Stimulated activated CD8-positive, alpha-beta memory T cell treated with anti-CD3 and anti-CD28 coated beads, Interleukin-15, amount 100 ng/mL, for 4 hours (primary cell): ENCODE data around the gene CNTNAP2.
"Not testable (repeated sequence)": the region's sequence is repeated elsewhere in the genome, so short reads cannot be mapped to it uniquely, and the experiment has no call there.

ENCODE experiments used
- DNase-seq, 2 donors: peaks; one replicate each; pipeline ENCODE4 v3.0.0-alpha.2; 2020; ENCODE audit warnings: low read depth in 2 of 2

The CNTNAP2 gene

GRCh38 chr7:147756300-147756699 lies 1639.7 kb downstream of the CNTNAP2 start:
- no peak for DNase-seq

- no peak for DNase-seq
Measured at GRCh38 chr7:147759327-147759943, 1642.8 kb downstream of the CNTNAP2 start.

- DNase-seq, result no peak
Measured at GRCh38 chr7:147765301-147765700, 1648.7 kb downstream of the CNTNAP2 start.

- DNase-seq, result no peak
Measured at GRCh38 chr7:147771344-147771743, 1654.7 kb downstream of the CNTNAP2 start.

DNA sequence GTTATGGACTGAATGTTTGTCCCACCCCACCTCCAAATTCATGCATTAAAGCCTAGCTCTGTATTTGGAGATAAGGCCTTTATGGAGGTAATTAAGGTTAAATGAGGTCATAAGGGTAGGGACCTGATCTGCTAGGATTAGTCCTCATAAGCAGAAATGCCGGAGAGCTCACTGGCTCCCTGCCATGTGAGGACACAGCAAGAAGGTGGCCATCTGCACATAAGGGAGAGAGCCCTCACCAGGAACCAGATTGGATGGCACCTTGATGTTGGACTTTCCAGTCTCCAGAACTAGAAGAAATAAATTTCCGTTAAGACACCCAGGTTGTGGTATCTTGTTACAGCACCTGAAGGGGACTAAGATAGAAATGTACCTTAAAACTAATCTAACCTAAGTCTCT lies 1657.9 kb downstream of the CNTNAP2 start:
- no peak for DNase-seq

DNA sequence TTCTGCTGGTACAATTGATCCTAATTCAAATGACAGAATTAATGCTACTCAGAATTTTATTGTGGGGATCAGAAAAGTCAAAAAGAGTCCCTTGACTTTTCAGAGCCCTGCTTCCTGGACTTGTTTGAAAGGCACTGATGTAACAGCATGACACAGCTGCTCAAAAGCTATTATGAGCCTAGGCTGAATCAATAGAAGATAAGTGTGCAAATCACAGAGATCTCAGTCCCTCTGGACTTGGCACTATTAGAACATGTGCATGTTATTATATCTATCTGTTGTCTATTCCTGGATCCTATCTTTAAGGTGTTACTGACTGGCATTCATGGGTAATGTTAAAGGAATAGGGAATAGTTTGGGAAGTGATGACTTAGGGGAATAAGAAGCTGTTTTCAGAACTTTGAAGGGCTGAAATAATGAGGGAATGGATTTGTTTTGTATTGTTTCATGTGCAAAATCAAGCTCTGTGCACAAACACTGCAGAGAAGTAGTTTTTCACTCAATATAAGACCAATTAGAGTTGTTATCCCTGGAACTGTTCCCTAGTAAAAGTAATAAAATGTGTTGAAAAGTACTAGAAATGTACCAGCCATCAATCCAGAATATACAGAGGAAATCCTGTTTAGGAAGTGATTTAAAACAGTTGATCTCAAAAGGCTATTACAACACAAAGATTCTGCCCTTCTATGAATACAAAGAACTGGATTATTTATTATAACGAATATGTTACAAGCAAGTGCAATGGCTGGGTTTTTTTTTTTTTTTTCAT lies 1659.1 kb downstream of the CNTNAP2 start:
- DNase-seq, result no peak

DNA sequence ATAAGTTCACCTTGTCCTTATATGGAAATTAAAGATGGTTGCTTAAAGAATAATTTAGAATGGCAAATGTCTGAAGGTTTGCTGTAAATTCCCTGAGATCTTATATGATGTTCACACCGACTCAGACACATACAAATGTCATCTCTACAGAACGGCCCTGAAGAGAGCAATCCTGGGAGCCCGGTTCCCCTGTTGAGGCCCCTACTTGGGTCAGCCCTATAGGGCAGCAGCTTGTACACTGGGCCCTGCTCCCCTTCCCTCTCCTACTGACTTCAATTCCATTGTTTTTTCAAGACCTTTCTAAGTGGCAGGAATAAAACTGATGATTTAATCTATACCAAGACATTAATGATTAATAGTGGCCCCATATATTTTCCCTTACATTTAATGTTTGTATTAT lies 1660.7 kb downstream of the CNTNAP2 start:
- no peak for DNase-seq

DNA sequence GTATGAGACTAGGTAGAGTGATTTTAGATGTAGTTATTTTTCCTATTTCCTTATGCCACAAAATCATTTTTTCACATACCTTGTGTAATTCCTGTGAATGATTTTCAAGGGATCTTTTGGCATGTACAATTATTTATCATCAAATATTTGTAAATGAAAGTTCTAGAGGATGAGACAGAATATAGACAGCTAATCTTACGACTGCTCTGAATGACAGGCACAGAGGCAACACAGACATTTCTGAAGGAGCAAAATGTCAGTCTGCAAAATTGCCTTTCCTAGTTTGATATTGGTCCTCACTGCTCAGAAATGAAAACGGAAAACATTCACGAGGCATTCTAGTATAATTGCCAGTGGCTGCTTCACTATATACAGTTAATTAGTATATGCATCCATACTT lies 1663.3 kb downstream of the CNTNAP2 start:
- DNase-seq, result no peak

DNA sequence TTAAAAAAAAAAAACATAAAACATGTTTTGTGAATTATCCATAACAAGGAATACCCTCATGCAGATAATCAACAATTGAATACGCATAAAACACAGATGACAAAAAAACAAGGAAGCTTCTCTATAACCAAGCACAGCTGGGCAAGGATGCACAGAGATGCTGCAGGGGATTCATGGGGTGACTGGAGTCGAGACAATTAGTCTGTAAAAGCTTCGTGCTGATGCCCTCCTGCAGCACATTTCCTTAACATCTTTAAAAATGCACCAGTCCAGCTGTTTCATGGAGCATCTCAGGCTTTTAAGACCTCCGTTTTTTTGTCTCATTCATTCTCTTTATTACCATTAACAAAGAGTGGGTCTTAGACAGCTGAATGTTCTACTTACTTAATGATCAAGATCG lies 1680.0 kb downstream of the CNTNAP2 start:
- no peak for DNase-seq

DNA sequence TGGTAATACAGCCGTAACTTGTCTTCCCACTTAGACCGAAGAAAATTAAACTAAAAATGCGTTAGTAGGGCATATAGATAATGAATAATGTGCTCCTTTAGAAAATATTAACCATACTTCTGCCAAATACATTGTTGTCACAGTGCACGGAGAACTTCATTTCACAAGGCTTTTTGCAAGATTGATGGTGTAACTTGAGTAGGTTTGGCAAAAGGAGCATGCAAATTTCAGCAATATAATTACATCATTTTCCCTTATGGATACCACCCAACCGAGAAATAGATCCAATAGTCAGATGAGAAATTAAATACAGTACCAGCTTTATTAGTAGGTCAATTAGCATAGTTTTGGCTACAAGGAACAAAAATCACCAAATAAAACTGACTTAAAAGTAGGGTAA lies 1681.4 kb downstream of the CNTNAP2 start:
- no peak for DNase-seq

- DNase-seq, result not testable (repeated sequence)
Measured at GRCh38 chr7:147801762-147802161, 1685.2 kb downstream of the CNTNAP2 start.

DNA sequence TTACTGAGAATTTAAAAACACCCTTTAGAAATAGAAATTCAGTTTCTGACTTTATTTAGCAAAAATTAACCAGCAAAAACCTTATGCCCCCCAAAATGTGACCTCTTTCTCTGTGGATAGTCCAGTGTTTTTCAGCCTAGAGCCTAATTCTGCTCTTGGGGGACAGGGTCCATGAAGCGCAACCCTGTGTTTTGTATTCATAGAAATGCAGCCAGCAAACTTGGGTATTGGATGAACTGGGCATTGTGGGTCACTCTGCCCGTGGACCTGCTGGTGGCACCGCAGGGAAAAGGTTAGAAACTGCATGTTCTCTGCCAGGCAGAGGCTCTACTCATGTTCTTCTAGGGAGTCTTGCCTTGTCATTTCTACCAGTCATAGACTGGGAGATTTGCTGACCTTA lies 1686.5 kb downstream of the CNTNAP2 start:
- no peak for DNase-seq

DNA sequence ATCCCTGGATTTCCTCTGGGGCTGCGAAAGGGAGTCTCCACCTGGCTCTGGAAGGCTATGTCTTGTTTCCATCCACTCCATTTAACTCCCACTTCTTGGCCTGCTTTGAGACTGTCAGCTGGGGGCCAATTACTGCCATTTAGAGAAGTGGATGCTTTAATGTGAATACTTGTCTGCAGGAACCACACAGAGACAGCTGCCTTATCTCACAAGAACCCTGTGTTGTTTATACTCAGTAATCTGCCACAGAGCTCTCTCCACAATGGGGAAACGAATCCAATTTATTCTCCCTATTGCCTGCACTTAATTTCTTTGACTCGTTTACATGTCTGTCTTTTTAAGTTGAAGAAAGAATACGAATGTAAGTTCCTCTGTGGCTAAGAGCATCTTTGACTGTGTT lies 1687.0 kb downstream of the CNTNAP2 start:
- no peak for DNase-seq

DNA sequence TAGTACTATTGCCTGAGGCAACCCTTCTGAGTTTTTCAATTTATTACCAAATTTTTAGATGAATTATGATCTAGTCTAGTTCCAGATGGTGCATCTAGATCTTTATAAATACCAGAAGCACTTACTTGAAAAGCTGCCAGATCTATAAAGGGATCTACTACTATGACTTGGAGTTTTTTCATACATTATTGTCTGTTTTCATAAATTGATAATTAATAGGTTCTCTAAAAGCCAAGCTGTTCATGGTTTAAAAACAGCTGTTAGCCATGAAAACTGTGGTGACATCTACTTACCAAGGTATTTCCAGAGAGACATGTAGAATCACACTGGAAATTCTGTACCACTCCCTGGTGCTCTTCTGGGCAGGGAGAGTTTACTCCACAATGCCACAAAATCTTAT lies 1687.4 kb downstream of the CNTNAP2 start:
- DNase-seq, result no peak

- DNase-seq, result no peak
Measured at GRCh38 chr7:147805996-147806576, 1689.5 kb downstream of the CNTNAP2 start.

GRCh38 chr7:147809786-147810185 lies 1693.2 kb downstream of the CNTNAP2 start:
- no peak for DNase-seq

GRCh38 chr7:147810269-147810668 lies 1693.7 kb downstream of the CNTNAP2 start:
- DNase-seq, result no peak

GRCh38 chr7:147811923-147812322 lies 1695.3 kb downstream of the CNTNAP2 start:
- DNase-seq, result no peak

GRCh38 chr7:147813316-147813715 lies 1696.7 kb downstream of the CNTNAP2 start:
- no peak for DNase-seq

- no peak for DNase-seq
Measured at GRCh38 chr7:147818317-147818716, 1701.7 kb downstream of the CNTNAP2 start.

GRCh38 chr7:147824671-147825070 lies 1708.1 kb downstream of the CNTNAP2 start:
- no peak for DNase-seq

DNA sequence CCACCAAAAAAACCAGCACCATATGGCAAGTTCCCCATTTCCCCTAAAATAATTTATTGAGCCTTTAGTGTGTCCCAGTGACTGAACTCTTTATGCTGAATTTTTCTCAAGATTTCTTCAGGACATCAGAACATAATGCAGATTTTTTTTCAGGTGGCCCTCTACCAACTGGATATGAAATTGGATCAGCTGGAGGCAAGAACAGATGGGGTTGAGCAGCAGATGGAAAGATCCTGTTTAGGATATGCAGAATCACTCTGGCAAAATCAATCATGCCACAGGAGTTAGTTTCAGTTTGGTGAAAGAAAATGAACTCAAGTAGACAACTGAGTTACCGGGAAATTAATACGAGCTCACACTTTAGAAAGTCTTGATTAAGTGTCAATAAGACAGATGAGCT lies 1712.4 kb downstream of the CNTNAP2 start:
- DNase-seq, result no peak

- DNase-seq, result no peak
Measured at GRCh38 chr7:147833557-147833956, 1717.0 kb downstream of the CNTNAP2 start.
